Mesothelial cell of epicardium (in vitro differentiated cells): ENCODE data around the gene PSMC3IP. TPM values are rescaled to one million over a fixed set of nuclear protein-coding genes. Genes with fewer than 3 reads are reported as not detected.
"Not testable (repeated sequence)": the region's sequence is repeated elsewhere in the genome, so short reads cannot be mapped to it uniquely, and the experiment has no call there.

Experiments
- DNase-seq, 2 experiments: peaks; one replicate each; pipeline ENCODE4 v3.0.0; 2021; ENCODE audit warnings: low spot score in 2 of 2; ENCODE audit not compliant: unreplicated experiment in 2 of 2
- H3K27ac Mint-ChIP-seq: 2 replicates; pipeline ENCODE4 v1.8.0; 2021; ENCODE audit warnings: mixed read lengths
- H3K27me3 Mint-ChIP-seq: 2 replicates; pipeline ENCODE4 v1.8.0; 2021; ENCODE audit warnings: low read depth, mixed read lengths
- H3K36me3 Mint-ChIP-seq: 2 replicates; pipeline ENCODE4 v1.8.0; 2021; ENCODE audit warnings: mixed read lengths
- H3K4me1 Mint-ChIP-seq: 2 replicates; pipeline ENCODE4 v1.8.0; 2021; ENCODE audit warnings: mixed read lengths
- H3K4me3 Mint-ChIP-seq: 2 replicates; pipeline ENCODE4 v1.8.0; 2021; ENCODE audit warnings: mild to moderate bottlenecking, moderate library complexity, mixed read lengths
- H3K9me3 Mint-ChIP-seq: 2 replicates; pipeline ENCODE4 v1.8.0; 2021; ENCODE audit warnings: mixed read lengths
- total RNA-seq: library from RNA; stranded (reverse); gene quantifications from 3 replicates; pipeline ENCODE4 v1.2.1, GENCODE V29; 2021
- TF ChIP-seq, protein P1 (sequence below): fragments of 200-600 bp; sonication (generic); IDR thresholded peaks from one replicate; pipeline ENCODE4 v1.5.0; 2021; ENCODE audit warnings: antibody characterized with exemption; ENCODE audit not compliant: unreplicated experiment

Gene PSMC3IP
- total RNA-seq, 1 donor from 2014 or later = 9.8 TPM

DNA sequence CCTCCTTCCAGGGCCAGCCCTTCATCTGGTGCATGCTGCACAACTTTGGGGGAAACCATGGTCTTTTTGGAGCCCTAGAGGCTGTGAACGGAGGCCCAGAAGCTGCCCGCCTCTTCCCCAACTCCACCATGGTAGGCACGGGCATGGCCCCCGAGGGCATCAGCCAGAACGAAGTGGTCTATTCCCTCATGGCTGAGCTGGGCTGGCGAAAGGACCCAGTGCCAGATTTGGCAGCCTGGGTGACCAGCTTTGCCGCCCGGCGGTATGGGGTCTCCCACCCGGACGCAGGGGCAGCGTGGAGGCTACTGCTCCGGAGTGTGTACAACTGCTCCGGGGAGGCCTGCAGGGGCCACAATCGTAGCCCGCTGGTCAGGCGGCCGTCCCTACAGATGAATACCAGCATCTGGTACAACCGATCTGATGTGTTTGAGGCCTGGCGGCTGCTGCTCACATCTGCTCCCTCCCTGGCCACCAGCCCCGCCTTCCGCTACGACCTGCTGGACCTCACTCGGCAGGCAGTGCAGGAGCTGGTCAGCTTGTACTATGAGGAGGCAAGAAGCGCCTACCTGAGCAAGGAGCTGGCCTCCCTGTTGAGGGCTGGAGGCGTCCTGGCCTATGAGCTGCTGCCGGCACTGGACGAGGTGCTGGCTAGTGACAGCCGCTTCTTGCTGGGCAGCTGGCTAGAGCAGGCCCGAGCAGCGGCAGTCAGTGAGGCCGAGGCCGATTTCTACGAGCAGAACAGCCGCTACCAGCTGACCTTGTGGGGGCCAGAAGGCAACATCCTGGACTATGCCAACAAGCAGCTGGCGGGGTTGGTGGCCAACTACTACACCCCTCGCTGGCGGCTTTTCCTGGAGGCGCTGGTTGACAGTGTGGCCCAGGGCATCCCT is 34.1 kb downstream of the PSMC3IP start:
- H3K4me3 Mint-ChIP-seq = no peak overlapping the region
- no peak overlapping the region for H3K27ac Mint-ChIP-seq
- H3K4me1 Mint-ChIP-seq = no peaks in the 10 kb centered on the region
- no peaks in the 10 kb centered on the region for H3K27me3 Mint-ChIP-seq
- DNase-seq = no peak
- peaks cover 20% of the 10 kb centered on the region for H3K36me3 Mint-ChIP-seq
- no peaks in the 10 kb centered on the region for H3K9me3 Mint-ChIP-seq
- TF ChIP-seq, protein P1, sequence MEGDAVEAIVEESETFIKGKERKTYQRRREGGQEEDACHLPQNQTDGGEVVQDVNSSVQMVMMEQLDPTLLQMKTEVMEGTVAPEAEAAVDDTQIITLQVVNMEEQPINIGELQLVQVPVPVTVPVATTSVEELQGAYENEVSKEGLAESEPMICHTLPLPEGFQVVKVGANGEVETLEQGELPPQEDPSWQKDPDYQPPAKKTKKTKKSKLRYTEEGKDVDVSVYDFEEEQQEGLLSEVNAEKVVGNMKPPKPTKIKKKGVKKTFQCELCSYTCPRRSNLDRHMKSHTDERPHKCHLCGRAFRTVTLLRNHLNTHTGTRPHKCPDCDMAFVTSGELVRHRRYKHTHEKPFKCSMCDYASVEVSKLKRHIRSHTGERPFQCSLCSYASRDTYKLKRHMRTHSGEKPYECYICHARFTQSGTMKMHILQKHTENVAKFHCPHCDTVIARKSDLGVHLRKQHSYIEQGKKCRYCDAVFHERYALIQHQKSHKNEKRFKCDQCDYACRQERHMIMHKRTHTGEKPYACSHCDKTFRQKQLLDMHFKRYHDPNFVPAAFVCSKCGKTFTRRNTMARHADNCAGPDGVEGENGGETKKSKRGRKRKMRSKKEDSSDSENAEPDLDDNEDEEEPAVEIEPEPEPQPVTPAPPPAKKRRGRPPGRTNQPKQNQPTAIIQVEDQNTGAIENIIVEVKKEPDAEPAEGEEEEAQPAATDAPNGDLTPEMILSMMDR = no peak

- TF ChIP-seq, protein P1 = no peak
- peak overlapping the region; percentile 64 for H3K27ac Mint-ChIP-seq
- no peaks in the 10 kb centered on the region for H3K9me3 Mint-ChIP-seq
- no peak for DNase-seq
- peaks cover 22% of the 10 kb centered on the region for H3K36me3 Mint-ChIP-seq
- H3K27me3 Mint-ChIP-seq = no peaks in the 10 kb centered on the region
- H3K4me3 Mint-ChIP-seq = no peak overlapping the region
- H3K4me1 Mint-ChIP-seq = peaks cover 11% of the 10 kb centered on the region
Observed at GRCh38 chr17:42541041-42541833, 36.3 kb downstream of the PSMC3IP start.

DNA sequence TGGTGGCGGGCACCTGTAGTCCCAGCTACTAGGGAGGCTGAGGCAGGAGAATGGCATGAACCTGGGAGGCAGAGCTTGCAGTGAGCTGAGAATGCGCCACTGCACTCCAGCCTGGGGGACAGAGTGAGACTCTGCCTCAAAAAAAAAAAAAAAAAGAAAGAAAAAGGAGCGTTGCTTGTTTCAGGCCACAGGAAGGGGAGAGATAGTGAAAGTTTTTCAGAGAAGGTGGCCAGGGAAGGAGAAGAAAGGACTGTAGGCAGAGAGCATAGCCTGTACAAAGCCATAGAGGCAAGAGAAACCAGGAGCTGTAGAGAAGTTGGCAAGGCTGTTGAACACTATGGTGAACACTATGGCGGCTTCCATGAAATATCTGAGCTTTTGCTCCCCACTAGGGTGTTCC is 37.0 kb downstream of the PSMC3IP start:
- not testable (repeated sequence) for H3K27me3 Mint-ChIP-seq, H3K9me3 Mint-ChIP-seq, H3K4me3 Mint-ChIP-seq, H3K27ac Mint-ChIP-seq, DNase-seq
- Mint-ChIP-seq H3K36me3 (peaks cover 22% of the 10 kb centered on the region), H3K4me1 (peaks cover 14% of the 10 kb centered on the region)

DNA sequence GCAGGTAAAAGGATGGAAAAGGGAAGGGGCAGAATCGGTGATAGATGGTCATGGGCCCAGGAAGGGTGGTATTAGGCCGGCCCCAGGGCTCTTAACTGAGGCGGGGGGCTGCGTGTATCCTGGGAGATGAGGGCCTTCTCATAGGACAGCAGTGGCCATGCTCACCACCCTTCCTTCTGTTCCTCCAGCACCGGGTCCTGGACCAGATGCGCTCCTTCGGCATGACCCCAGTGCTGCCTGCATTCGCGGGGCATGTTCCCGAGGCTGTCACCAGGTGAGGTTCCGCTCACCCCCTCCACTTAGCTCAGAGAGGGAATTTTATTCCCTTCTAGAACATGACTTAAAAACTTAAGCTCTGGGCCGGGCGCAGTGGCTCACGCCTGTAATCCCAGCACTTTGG is 39.0 kb downstream of the PSMC3IP start:
- TF ChIP-seq, protein P1 = no peak
- Mint-ChIP-seq H3K4me1 (peaks cover 20% of the 10 kb centered on the region), H3K36me3 (peaks cover 19% of the 10 kb centered on the region), H3K4me3 (peak overlapping the region; percentile 59), H3K27me3 (no peaks in the 10 kb centered on the region), H3K9me3 (no peaks in the 10 kb centered on the region), H3K27ac (no peak overlapping the region)
- DNase-seq = no peak

- Mint-ChIP-seq H3K9me3 (no peaks in the 10 kb centered on the region), H3K4me1 (peaks cover 22% of the 10 kb centered on the region), H3K27me3 (no peaks in the 10 kb centered on the region), H3K27ac (peak overlapping the region; percentile 54), H3K4me3 (peak overlapping the region; percentile 59), H3K36me3 (peaks cover 19% of the 10 kb centered on the region)
- TF ChIP-seq, protein P1 = no peak
- no peak for DNase-seq
Observed at GRCh38 chr17:42537826-42538451, 39.6 kb downstream of the PSMC3IP start.
